ENCODE measurements around the gene VPS37C. TPM values are rescaled to one million over a fixed set of nuclear protein-coding genes. Genes with fewer than 3 reads are reported as not detected.

Gene VPS37C
- total RNA-seq, 6 donors from 2014 or later = 14.7 to 42.0 (median 24.3) TPM

DNA sequence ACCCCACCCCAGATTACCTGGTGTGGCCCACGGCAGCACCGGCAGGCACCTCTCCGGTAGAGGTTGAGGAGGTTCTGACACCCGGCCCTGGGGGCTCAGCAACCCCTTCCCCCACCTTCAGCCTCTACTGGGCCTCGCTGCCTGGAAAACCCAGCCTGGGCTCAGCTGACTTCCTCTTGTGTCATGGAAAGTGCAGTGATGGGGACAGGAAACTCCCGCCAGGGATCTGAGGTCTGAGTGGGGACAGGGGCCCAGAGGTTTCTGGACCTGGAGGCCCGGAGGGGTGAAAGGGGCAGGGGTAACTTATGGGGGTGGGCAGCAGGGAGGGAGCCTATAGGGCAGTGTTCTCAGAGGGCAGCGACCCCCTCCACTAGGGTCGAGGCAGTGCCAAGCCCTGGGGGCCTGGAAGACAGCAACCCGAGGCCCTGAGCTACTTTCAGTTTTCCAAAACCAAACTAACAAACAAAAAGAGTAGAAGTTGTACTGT, 68.9 kb downstream of the VPS37C start:
- Histone ChIP-seq H3K36me3 (no peaks in the 10 kb centered on the region), H3K4me1 (peaks cover 0 to 4% (median 0%) of the 10 kb centered on the region in 4 donors), H3K4me3 (no peak overlapping the region), H3K9me3 (no peaks in the 10 kb centered on the region), H3K27ac (peak overlapping the region in 1 of 4 donors; percentile 58), H3K27me3 (no peaks in the 10 kb centered on the region)
- WGBS, 2 donors = 49 to 80% methylated on average over 3 to 10 of the region's 10 CpGs
- DNase-seq = peak in 1 of 2 donors; percentile 28
- no peak for TF ChIP-seq POLR2A (IDR thresholded peaks at IDR 0.05)
- no peak for TF ChIP-seq POLR2AphosphoS5 (IDR thresholded peaks at IDR 0.05)
- no peak for TF ChIP-seq EP300 (IDR thresholded peaks at IDR 0.05)
- TF ChIP-seq, protein P1, sequence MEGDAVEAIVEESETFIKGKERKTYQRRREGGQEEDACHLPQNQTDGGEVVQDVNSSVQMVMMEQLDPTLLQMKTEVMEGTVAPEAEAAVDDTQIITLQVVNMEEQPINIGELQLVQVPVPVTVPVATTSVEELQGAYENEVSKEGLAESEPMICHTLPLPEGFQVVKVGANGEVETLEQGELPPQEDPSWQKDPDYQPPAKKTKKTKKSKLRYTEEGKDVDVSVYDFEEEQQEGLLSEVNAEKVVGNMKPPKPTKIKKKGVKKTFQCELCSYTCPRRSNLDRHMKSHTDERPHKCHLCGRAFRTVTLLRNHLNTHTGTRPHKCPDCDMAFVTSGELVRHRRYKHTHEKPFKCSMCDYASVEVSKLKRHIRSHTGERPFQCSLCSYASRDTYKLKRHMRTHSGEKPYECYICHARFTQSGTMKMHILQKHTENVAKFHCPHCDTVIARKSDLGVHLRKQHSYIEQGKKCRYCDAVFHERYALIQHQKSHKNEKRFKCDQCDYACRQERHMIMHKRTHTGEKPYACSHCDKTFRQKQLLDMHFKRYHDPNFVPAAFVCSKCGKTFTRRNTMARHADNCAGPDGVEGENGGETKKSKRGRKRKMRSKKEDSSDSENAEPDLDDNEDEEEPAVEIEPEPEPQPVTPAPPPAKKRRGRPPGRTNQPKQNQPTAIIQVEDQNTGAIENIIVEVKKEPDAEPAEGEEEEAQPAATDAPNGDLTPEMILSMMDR (IDR thresholded peaks at IDR 0.05) = no peak
- ATAC-seq (ENCODE audit: low FRiP score in 2 of 2) = peak in 1 of 2 donors; percentile 45

DNA sequence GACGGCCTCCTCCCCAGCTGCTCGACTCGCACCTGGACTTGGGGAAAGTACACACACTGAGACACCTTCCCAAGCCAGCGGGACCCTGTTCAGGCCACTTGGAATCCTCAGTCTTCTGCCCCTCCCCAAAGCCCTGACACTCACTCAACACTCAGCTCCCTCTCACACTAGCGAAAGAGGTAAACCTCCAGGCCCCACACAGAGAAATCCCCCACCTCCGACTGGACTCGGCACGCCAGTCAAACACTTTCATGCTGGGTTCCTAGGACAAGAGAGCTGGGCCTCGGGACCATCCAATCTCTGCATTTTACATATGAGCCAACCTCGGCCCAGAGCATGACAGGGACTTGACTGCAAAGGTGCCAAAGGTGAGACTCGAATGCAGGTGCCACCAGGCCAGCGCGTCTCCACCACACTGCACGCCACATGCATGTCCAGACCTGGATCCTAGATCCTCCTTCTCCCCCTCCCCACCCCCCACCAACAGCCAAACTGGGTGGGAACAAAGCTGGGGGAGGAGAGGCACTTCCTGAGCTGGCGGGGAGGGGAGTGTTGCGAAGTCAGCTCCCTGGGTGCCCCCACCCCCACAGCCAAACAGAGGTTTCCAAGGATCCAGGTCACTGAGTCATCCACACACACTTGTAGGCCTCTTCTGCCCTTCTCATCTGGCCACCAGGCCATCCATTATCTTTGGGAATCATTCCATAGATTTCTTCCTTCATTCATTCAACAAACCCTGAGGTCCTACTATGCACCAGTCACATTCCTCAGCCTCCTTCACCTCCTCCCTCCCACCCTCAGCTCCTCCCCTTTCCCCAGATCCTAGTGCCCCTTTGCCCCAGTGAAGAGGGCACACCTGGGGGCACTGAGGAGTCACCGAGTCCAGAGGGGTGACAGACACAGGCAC, 69.6 kb downstream of the VPS37C start:
- Histone ChIP-seq H3K9me3 (no peaks in the 10 kb centered on the region), H3K4me3 (no peak overlapping the region), H3K27me3 (no peaks in the 10 kb centered on the region), H3K27ac (peak overlapping the region in 1 of 4 donors; percentile 58), H3K4me1 (peaks cover 0 to 4% (median 0%) of the 10 kb centered on the region in 4 donors), H3K36me3 (no peaks in the 10 kb centered on the region)
- DNase-seq = peak in 1 of 2 donors; percentile 21
- ATAC-seq (ENCODE audit: low FRiP score in 2 of 2) = peak; percentile 12 to 26
- TF ChIP-seq POLR2AphosphoS5 (IDR thresholded peaks at IDR 0.05) = no peak
- TF ChIP-seq, protein P1 (IDR thresholded peaks at IDR 0.05) = no peak
- no peak for TF ChIP-seq POLR2A (IDR thresholded peaks at IDR 0.05)
- no peak for TF ChIP-seq EP300 (IDR thresholded peaks at IDR 0.05)
- 85 to 88% methylated on average over 15 to 17 of the region's 17 CpGs for WGBS, 2 donors

DNA sequence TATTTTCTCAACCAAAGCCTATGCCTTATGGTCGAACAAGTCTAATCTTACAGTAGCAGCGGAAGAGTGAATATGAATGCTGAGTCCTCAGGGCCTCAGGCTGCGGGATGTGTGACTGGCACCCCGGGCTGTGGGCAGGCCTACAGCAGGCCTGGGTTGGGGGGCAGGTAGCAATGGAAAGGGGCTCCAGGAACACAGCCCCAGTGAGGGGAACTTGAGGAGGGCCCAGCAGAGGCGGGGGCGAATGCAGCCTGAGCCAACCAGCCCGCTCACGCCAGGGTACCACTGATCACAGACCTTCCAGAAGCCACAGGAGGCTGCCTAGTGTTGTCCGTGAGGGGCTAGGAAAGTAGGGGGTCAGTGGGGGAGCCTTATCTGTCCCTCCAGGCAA, 70.2 kb downstream of the VPS37C start:
- no peak overlapping the region for H3K27ac ChIP-seq
- WGBS, 2 donors = 92 to 93% methylated on average over 8 to 9 of the region's 9 CpGs
- no peaks in the 10 kb centered on the region for H3K27me3 ChIP-seq
- DNase-seq (peak in 1 of 2 donors; percentile 12), ATAC-seq (ENCODE audit: low FRiP score in 2 of 2) (peak; percentile 14 to 28)
- H3K9me3 ChIP-seq = no peaks in the 10 kb centered on the region
- no peak overlapping the region for H3K4me3 ChIP-seq
- H3K36me3 ChIP-seq = no peaks in the 10 kb centered on the region
- TF ChIP-seq, protein P1 (IDR thresholded peaks at IDR 0.05) = no peak
- TF ChIP-seq POLR2A (IDR thresholded peaks at IDR 0.05) = no peak
- TF ChIP-seq EP300 (IDR thresholded peaks at IDR 0.05) = no peak
- no peak for TF ChIP-seq POLR2AphosphoS5 (IDR thresholded peaks at IDR 0.05)
- H3K4me1 ChIP-seq = peaks cover 0 to 4% (median 0%) of the 10 kb centered on the region in 4 donors

DNA sequence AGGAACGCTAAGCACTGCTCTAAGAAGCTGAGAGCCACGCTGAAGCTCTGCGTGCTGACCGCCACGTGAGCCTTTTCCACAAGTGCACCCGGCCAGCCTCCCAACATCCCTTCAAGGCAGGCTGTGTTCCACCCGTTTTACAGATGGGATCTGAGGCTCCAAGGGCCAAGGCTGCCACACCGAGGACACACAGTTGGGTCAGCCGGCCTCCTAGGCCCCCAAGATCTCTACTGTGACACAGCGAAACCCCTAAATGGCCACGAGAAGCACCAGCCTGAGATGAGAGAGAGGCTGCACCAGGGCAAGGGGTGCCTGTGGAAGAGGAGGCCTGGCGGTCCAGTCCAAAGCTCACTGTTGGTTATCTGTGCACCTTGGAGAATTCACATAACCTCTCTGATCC, 70.7 kb downstream of the VPS37C start:
- Histone ChIP-seq H3K36me3 (no peaks in the 10 kb centered on the region), H3K4me1 (peaks cover 0 to 4% (median 0%) of the 10 kb centered on the region in 4 donors), H3K9me3 (no peaks in the 10 kb centered on the region), H3K4me3 (no peak overlapping the region), H3K27ac (no peak overlapping the region), H3K27me3 (no peaks in the 10 kb centered on the region)
- TF ChIP-seq POLR2A (IDR thresholded peaks at IDR 0.05) (no peak), POLR2AphosphoS5 (IDR thresholded peaks at IDR 0.05) (no peak), EP300 (IDR thresholded peaks at IDR 0.05) (no peak)
- TF ChIP-seq, protein P1 (IDR thresholded peaks at IDR 0.05) = no peak
- 82 to 95% methylated on average over 4 to 12 of the region's 12 CpGs for WGBS, 2 donors
- DNase-seq (peak in 1 of 2 donors; percentile 17), ATAC-seq (ENCODE audit: low FRiP score in 2 of 2) (no peak)

All from upper lobe of left lung (tissue), 6 donors.